ENCODE measurements around the gene DOCK4.

- TF ChIP-seq CTCF (IDR thresholded peaks at IDR 0.05), result no peak
- TF ChIP-seq POLR2A (IDR thresholded peaks at IDR 0.05), result no peak
These were observed 385.2 kb downstream of the DOCK4 start for GRCh38 chr7:111821046-111821445.

All from esophagus squamous epithelium (tissue), 4 donors.